ENCODE measurements around the gene ERG.

- TF ChIP-seq EZH2 (IDR thresholded peaks at IDR 0.05; ENCODE audit: low read depth, low read length, severe bottlenecking) (no peak), POLR2A (IDR thresholded peaks at IDR 0.05; ENCODE audit: control extremely low read depth in 1 of 2, low read depth in 2 of 2, low read length in 2 of 2) (no peak), CEBPB (IDR thresholded peaks at IDR 0.05; ENCODE audit: low read depth, low read length) (no peak), RFX5 (IDR thresholded peaks at IDR 0.05; ENCODE audit: borderline replicate concordance, low read depth, low read length) (no peak), USF2 (IDR thresholded peaks at IDR 0.05; ENCODE audit: low read length) (no peak), SRF (IDR thresholded peaks at IDR 0.05; ENCODE audit: low read depth, low read length) (no peak), EP300 (IDR thresholded peaks at IDR 0.05; ENCODE audit: borderline replicate concordance in 1 of 2, low read depth in 2 of 2, low read length in 2 of 2) (no peak), CTCF (IDR thresholded peaks at IDR 0.05; ENCODE audit: control extremely low read depth in 1 of 3, insufficient read depth in 1 of 3, low read depth in 1 of 3, low read length in 3 of 3) (no peak), RBBP5 (IDR thresholded peaks at IDR 0.05; ENCODE audit: borderline replicate concordance, low read depth, low read length) (no peak), RAD21 (IDR thresholded peaks at IDR 0.05 in 1 of 2, conservative IDR thresholded peaks at IDR 0.05 in 1 of 2; ENCODE audit: low read depth in 2 of 2, low read length in 2 of 2) (no peak)
Observed at GRCh38 chr21:38413958-38414548, 84.2 kb downstream of the ERG start.

Data from H1 (cell line).